Common myeloid progenitor, CD34-positive (primary cell): ENCODE measurements around the gene LSAMP.

Experiments
- CTCF ChIA-PET: fragments of 350-600 bp; sonication (Branson Sonifier 250); formaldehyde crosslinking; loops from one replicate; lab custom pipeline; 2021; ENCODE audit warnings: antibody characterized with exemption; lab: Charles Lee
- POLR2A ChIA-PET: fragments of 350-600 bp; sonication (Branson Sonifier 250); formaldehyde crosslinking; loops from one replicate; lab custom pipeline; 2021; ENCODE audit warnings: antibody characterized with exemption; lab: Charles Lee
- DNase-seq, 3 donors: peaks; one replicate each; pipeline versions ENCODE4 v3.0.0 to v3.0.0-alpha.2; 2013
- H3K27ac ChIP-seq, 2 experiments: 1 replicate in 1 of 2; 2 replicates in 1 of 2; pipeline ENCODE4 v1.7.0; 2013; ENCODE audit warnings: inconsistent platforms in 2 of 2, low read length in 2 of 2, mild to moderate bottlenecking in 2 of 2, low read depth in 1 of 2, moderate library complexity in 1 of 2; ENCODE audit not compliant: severe bottlenecking in 2 of 2, insufficient read depth in 1 of 2, poor library complexity in 1 of 2
- H3K27me3 ChIP-seq, 5 experiments: replicated peaks in 2 of 5; 1 replicate in 3 of 5; 2 replicates in 2 of 5; pipeline versions ENCODE4 v1.6.1 to v1.7.0; 2013; ENCODE audit warnings: low read length in 4 of 5, mild to moderate bottlenecking in 2 of 5, moderate library complexity in 2 of 5, inconsistent platforms in 1 of 5; ENCODE audit not compliant: insufficient read depth in 5 of 5, control insufficient read depth in 4 of 5
- H3K36me3 ChIP-seq, 4 experiments: 1 replicate in 2 of 4; 2 replicates in 2 of 4; pipeline versions ENCODE4 v1.6.1 to v1.7.0; 2013; ENCODE audit warnings: low read length in 3 of 4, control low read depth in 1 of 4, mild to moderate bottlenecking in 1 of 4; ENCODE audit not compliant: control insufficient read depth in 4 of 4, insufficient read depth in 4 of 4
- H3K4me1 ChIP-seq, 4 experiments: 1 replicate in 3 of 4; 2 replicates in 1 of 4; pipeline versions ENCODE4 v1.6.1 to v1.7.1; 2013; ENCODE audit warnings: low read length in 3 of 4, mild to moderate bottlenecking in 3 of 4, control low read depth in 1 of 4, inconsistent platforms in 1 of 4, moderate library complexity in 1 of 4; ENCODE audit not compliant: control insufficient read depth in 4 of 4, insufficient read depth in 4 of 4; ENCODE audit errors: control extremely low read depth in 1 of 4
- H3K4me3 ChIP-seq, 7 experiments: 1 replicate in 4 of 7; 2 replicates in 3 of 7; pipeline versions ENCODE4 v1.5.1 to v1.7.0; 2013; ENCODE audit warnings: mild to moderate bottlenecking in 7 of 7, low read length in 6 of 7, moderate library complexity in 6 of 7, inconsistent platforms in 2 of 7, low read depth in 2 of 7, control low read depth in 1 of 7; ENCODE audit not compliant: insufficient read depth in 4 of 7, control insufficient read depth in 1 of 7; ENCODE audit errors: extremely low read depth in 1 of 7
- H3K9me3 ChIP-seq, 5 experiments: 1 replicate in 4 of 5; 2 replicates in 1 of 5; pipeline versions ENCODE4 v1.6.1 to v1.7.1; 2013; ENCODE audit warnings: low read length in 4 of 5, mild to moderate bottlenecking in 2 of 5, inconsistent platforms in 1 of 5, low read depth in 1 of 5, moderate library complexity in 1 of 5; ENCODE audit not compliant: control insufficient read depth in 4 of 5, insufficient read depth in 2 of 5; ENCODE audit errors: control extremely low read depth in 1 of 5
- WGBS: methylation state at CpG from one replicate; pipeline ENCODE4 v1.1.5; 2013; ENCODE audit not compliant: insufficient coverage; 5-methylcytosine and 5-hydroxymethylcytosine counted together

Gene LSAMP

GRCh38 chr3:116007000-116007399, 438.3 kb downstream of the LSAMP start:
- Histone ChIP-seq H3K4me1 (no peaks in the 10 kb centered on the region), H3K9me3 (peaks cover 0 to 2% (median 0%) of the 10 kb centered on the region in 5 experiments), H3K27me3 (peaks cover 0 to 2% (median 0%) of the 10 kb centered on the region in 5 experiments), H3K36me3 (no peaks in the 10 kb centered on the region), H3K4me3 (no peak overlapping the region), H3K27ac (no peak overlapping the region)
- WGBS = 44% methylated on average over 2 of the region's 2 CpGs
- DNase-seq = no peak
- ChIA-PET POLR2A (no interaction called here), CTCF (no interaction called here)

- 96% methylated on average over 3 of the region's 4 CpGs for WGBS
- CTCF ChIA-PET = no interaction called here
- Histone ChIP-seq H3K36me3 (no peaks in the 10 kb centered on the region), H3K4me1 (no peaks in the 10 kb centered on the region), H3K27me3 (peaks cover 0 to 2% (median 0%) of the 10 kb centered on the region in 5 experiments), H3K9me3 (no peaks in the 10 kb centered on the region), H3K27ac (no peak overlapping the region), H3K4me3 (no peak overlapping the region)
- no peak for DNase-seq
- POLR2A ChIA-PET = no interaction called here
Observed at GRCh38 chr3:116005404-116005803, 439.9 kb downstream of the LSAMP start.

GRCh38 chr3:116002235-116002634, 443.1 kb downstream of the LSAMP start:
- Histone ChIP-seq H3K4me1 (no peaks in the 10 kb centered on the region), H3K27ac (no peak overlapping the region), H3K9me3 (no peaks in the 10 kb centered on the region), H3K4me3 (no peak overlapping the region), H3K36me3 (no peaks in the 10 kb centered on the region), H3K27me3 (peaks cover 0 to 2% (median 0%) of the 10 kb centered on the region in 5 experiments)
- DNase-seq = no peak
- CTCF ChIA-PET = no interaction called here
- 71% methylated on average over 1 of the region's 2 CpGs for WGBS
- POLR2A ChIA-PET = no interaction called here

GRCh38 chr3:116001151-116001621, 444.1 kb downstream of the LSAMP start:
- peaks cover 0 to 2% (median 0%) of the 10 kb centered on the region in 5 experiments for H3K27me3 ChIP-seq
- no peaks in the 10 kb centered on the region for H3K9me3 ChIP-seq
- no peak overlapping the region for H3K27ac ChIP-seq
- ChIA-PET CTCF (no interaction called here), POLR2A (no interaction called here)
- no peaks in the 10 kb centered on the region for H3K36me3 ChIP-seq
- H3K4me3 ChIP-seq = no peak overlapping the region
- WGBS = no CpG with 5 or more reads among the region's 1 CpG
- no peaks in the 10 kb centered on the region for H3K4me1 ChIP-seq
- DNase-seq = no peak

- Histone ChIP-seq H3K27ac (no peak overlapping the region), H3K36me3 (no peaks in the 10 kb centered on the region), H3K4me3 (no peak overlapping the region), H3K27me3 (peaks cover 0 to 2% (median 0%) of the 10 kb centered on the region in 5 experiments), H3K9me3 (no peaks in the 10 kb centered on the region), H3K4me1 (no peaks in the 10 kb centered on the region)
- WGBS = 84% methylated on average over 2 of the region's 3 CpGs
- no peak for DNase-seq
- ChIA-PET CTCF (no interaction called here), POLR2A (no interaction called here)
Observed at GRCh38 chr3:116000311-116000710, 445.0 kb downstream of the LSAMP start.

- Histone ChIP-seq H3K9me3 (no peaks in the 10 kb centered on the region), H3K4me1 (no peaks in the 10 kb centered on the region), H3K4me3 (no peak overlapping the region), H3K27ac (no peak overlapping the region), H3K27me3 (peaks cover 0 to 2% (median 0%) of the 10 kb centered on the region in 5 experiments), H3K36me3 (no peaks in the 10 kb centered on the region)
- POLR2A ChIA-PET = no interaction called here
- CTCF ChIA-PET = no interaction called here
- no peak for DNase-seq
- WGBS = 43% methylated on average over 3 of the region's 4 CpGs
Observed at GRCh38 chr3:115999613-116000012, 445.7 kb downstream of the LSAMP start.

- CTCF ChIA-PET = interaction anchor here (0.8 kb wide), 1 partner anchor 17 kb away, joined by 3 read pairs; no protein-coding TSS in a partner anchor
- H3K4me1 ChIP-seq = no peaks in the 10 kb centered on the region
- H3K36me3 ChIP-seq = no peaks in the 10 kb centered on the region
- no peak overlapping the region for H3K27ac ChIP-seq
- peaks cover 0 to 2% (median 0%) of the 10 kb centered on the region in 5 experiments for H3K27me3 ChIP-seq
- no peaks in the 10 kb centered on the region for H3K9me3 ChIP-seq
- POLR2A ChIA-PET = no interaction called here
- 70% methylated on average over 4 of the region's 5 CpGs for WGBS
- H3K4me3 ChIP-seq = no peak overlapping the region
- DNase-seq = no peak
Observed at GRCh38 chr3:115999001-115999585, 446.2 kb downstream of the LSAMP start.
